Measurements from ENCODE around the gene ADAT3. TPM values are rescaled to one million over a fixed set of nuclear protein-coding genes. Genes with fewer than 3 reads are reported as not detected.

Gene ADAT3
- total RNA-seq: 10 to 100 TPM; 10.6 to 13.3 TPM

DNA sequence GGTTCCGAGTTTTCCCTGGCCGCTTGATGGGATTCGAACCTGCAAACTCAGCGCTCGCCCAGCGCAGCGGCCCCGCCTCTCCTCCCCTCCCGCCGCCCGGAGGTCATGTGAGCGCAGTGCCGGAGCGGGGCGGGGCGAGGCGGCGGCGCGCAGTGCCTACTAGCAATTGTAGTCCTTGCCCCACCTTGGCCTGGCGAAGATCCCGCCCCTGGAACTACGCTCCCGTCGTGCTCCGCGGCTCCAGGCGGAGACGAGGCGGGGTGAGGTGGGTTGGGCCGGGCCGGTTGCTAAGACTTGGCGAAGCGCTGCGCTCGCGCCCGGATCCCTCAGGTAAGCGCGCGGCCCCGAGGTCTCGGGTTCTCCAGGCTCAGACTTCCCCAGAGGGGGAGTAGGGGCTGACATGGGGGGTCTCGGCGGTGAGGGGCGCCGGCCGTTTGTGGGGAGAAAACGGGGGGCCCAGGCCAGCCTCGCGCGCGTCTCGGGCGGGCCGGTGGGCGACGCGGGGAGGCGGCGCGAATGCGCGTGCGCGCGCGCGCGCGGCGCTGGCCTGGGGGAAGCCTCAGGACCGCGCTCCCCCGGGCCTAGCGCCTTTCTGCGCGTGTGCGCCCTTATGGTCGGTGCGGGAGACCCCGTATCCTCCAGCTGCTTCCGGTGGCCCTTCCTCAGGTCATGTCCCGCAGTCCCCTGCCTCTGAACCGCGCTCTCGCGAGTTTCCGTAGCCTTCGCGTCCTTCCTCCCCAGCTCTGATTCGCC is at the start of gene ADAT3, which contains the start of gene SCAMP4:
Gene ADAT3, plus strand, starts transcription at position 290 of the 753 bp plus-strand sequence. CDS start 6,649 bp downstream, outside the sequence.
Gene SCAMP4, plus strand, starts transcription at position 290 of the 753 bp plus-strand sequence. CDS start 9,621 bp downstream, outside the sequence.
- Mint-ChIP-seq H3K27me3 (no peaks in the 10 kb centered on the region), H3K4me1 (peaks cover 52% of the 10 kb centered on the region), H3K9me3 (no peaks in the 10 kb centered on the region), H3K36me3 (ENCODE audit: low read depth) (peaks cover 7% of the 10 kb centered on the region), H3K4me3 (peak within 1 kb of the TSS; percentile 81), H3K27ac (peak within 1 kb of the TSS; percentile 88)
- ChIA-PET POLR2A (no interaction called here), CTCF (interaction anchor here (0.9 to 1.5 kb wide), 3 partner anchors 8 to 39 kb away, joined by 3 to 5 read pairs (median 4); no protein-coding TSS in a partner anchor)
- DNase-seq: peak; percentile 99

DNA sequence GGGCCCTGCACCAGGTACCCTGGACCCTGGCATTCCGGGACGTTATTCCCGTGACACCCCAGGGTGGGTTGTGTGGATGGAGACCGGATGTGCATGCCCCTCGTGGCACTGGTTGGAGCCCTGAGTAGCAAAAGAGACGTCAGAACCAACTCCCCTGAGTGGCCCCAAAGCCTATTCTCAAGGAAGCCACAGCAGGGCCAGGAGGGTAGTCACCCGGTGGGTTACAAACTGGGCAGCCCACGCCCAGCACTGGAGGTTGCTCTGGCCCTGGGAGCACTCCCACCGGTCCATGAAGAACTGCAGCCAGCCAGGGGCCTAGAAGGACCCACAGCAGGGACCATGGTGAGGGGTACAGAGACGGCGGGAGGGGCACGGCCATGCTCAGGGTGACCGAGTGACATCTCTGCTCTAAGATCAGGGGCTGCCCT is 49.4 kb upstream of the ADAT3 start:
- peak; percentile 44 for DNase-seq
- no peaks in the 10 kb centered on the region for H3K27me3 Mint-ChIP-seq
- ChIA-PET CTCF (interaction anchor here (1.4 kb wide), 1 partner anchor 29 kb away, joined by 4 read pairs; the partner anchor contains the start of gene ABHD17A), POLR2A (no interaction called here)
- peaks cover 65% of the 10 kb centered on the region for H3K4me1 Mint-ChIP-seq
- peak overlapping the region; percentile 96 for H3K27ac Mint-ChIP-seq
- H3K9me3 Mint-ChIP-seq: no peaks in the 10 kb centered on the region
- peak overlapping the region; percentile 79 for H3K4me3 Mint-ChIP-seq
- peaks cover 7% of the 10 kb centered on the region for H3K36me3 Mint-ChIP-seq (ENCODE audit: low read depth)

DNA sequence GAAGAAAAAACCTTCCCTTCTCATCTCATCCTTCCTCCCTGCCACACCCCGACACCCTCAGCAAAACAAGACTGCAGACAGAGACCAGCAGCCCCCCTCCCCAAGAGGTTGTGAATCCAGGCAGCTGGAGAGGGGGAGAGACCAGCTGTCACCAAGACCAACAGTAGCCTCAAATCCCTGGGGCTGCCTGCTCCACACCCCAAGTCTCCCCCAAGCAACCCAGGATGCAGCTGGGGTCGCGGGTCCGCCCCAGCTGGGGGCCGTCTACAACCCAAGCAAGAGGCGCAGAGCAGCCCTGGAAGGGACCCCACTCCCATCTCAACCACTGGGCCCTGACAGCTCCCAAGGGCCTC is 48.9 kb upstream of the ADAT3 start:
- ChIA-PET CTCF (interaction anchor here (1.2 to 2.2 kb wide), 3 partner anchors 18 to 30 kb away, joined by 3 to 7 read pairs (median 4); no protein-coding TSS in a partner anchor), POLR2A (no interaction called here)
- Mint-ChIP-seq H3K36me3 (ENCODE audit: low read depth) (peaks cover 4% of the 10 kb centered on the region), H3K4me1 (peaks cover 65% of the 10 kb centered on the region), H3K27ac (peak overlapping the region; percentile 96), H3K27me3 (no peaks in the 10 kb centered on the region), H3K9me3 (no peaks in the 10 kb centered on the region), H3K4me3 (peak overlapping the region; percentile 79)
- no peak for DNase-seq

DNA sequence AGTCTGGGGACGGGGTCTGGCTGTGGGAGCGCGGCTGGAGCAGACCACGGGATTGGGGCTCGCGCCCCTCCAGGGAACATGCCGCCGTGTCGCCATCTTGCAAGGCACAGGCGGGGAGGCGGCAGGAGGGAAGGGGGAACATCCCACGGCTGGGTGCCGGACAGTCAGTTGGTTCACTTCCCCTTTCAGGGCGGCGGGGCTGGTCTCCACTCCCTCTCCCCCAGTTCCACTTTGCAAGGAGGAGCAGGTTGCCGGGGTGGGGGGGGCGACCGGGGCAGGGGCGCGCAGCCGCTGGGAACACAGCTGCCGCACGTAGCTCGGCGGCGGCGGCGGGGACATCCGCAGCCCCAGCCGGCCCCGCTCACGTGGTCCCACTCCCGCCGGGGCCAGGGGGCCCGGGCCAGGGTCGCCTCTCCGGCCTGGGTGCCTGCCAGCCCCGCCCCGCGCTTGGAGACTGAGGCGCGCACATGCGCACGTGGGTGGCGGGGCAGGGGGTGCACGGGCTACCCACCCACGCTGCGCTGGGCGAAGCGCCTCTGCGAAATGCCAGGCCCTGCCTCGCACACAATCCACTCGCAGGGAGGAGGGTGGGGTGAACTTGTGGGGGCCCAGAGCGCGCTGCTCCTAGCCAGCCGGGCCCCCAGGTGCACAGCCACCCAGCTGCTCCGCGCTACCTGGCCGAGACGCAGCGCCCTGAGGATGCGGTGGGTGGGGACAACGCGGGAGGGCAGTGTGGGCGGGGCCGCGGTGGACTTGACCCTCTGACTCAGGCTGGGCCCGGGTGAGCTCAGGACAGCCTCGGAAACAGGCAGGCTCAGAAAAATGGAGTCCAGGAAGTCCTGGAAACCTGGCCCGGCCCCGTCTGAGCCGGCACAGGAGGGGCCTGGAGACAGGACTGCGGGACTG is 48.2 kb upstream of the ADAT3 start:
- H3K27ac Mint-ChIP-seq: peak overlapping the region; percentile 96
- POLR2A ChIA-PET: no interaction called here
- peaks cover 70% of the 10 kb centered on the region for H3K4me1 Mint-ChIP-seq

DNA sequence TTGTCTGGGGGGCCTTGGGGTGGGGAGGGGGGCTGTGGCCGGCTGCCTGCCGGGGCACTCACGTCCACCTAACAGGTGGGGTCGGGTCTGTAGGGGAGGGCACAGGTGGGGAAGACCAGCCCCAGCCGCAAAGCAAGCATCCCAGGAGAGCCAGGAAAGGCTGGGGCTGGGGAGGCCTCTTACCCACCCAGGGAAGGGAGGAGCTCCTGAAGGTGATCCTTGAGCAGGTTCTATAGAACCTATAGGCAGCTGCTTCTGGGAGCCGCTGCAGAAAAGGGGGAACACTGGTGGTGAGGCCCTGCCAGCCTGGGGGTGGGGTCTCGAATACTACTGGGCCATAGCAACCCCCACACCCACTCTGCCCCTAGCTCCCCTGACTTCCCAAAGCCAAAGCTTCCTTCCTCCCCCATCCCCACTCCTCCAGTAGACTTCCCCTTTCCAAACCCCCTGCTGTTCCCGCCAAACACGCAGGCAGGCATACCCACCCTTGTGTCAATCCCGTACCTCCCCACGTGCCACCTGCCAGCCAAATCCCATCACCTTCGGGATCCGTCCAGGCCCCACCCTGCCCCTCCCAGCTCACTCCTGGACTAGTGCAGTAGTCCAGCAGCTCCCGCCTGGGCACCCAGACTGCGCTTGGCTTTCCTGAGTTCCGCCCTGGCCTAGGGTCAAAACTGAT is 47.4 kb upstream of the ADAT3 start:
- ChIA-PET POLR2A (interaction anchor here (0.6 kb wide), 1 partner anchor 437 kb away, joined by 3 read pairs; no protein-coding TSS in a partner anchor), CTCF (interaction anchor here (1.1 to 2.2 kb wide), 5 partner anchors 19 to 195 kb away, joined by 3 to 7 read pairs (median 3); no protein-coding TSS in a partner anchor)
- H3K27me3 Mint-ChIP-seq: no peaks in the 10 kb centered on the region
- H3K27ac Mint-ChIP-seq: peak overlapping the region; percentile 83
- H3K4me3 Mint-ChIP-seq: peak overlapping the region; percentile 65
- peaks cover 4% of the 10 kb centered on the region for H3K36me3 Mint-ChIP-seq (ENCODE audit: low read depth)
- H3K4me1 Mint-ChIP-seq: peaks cover 68% of the 10 kb centered on the region
- DNase-seq: no peak
- no peaks in the 10 kb centered on the region for H3K9me3 Mint-ChIP-seq

More for the DNA sequence above, 48.2 kb upstream of the ADAT3 start:
- H3K4me3 Mint-ChIP-seq: peak overlapping the region; percentile 79
- H3K9me3 Mint-ChIP-seq: no peaks in the 10 kb centered on the region
- no peak for DNase-seq
- H3K36me3 Mint-ChIP-seq (ENCODE audit: low read depth): peaks cover 4% of the 10 kb centered on the region
- CTCF ChIA-PET: interaction anchor here (1.1 to 2.2 kb wide), 6 partner anchors 19 to 196 kb away, joined by 3 to 7 read pairs (median 4); no protein-coding TSS in a partner anchor
- no peaks in the 10 kb centered on the region for H3K27me3 Mint-ChIP-seq

DNA sequence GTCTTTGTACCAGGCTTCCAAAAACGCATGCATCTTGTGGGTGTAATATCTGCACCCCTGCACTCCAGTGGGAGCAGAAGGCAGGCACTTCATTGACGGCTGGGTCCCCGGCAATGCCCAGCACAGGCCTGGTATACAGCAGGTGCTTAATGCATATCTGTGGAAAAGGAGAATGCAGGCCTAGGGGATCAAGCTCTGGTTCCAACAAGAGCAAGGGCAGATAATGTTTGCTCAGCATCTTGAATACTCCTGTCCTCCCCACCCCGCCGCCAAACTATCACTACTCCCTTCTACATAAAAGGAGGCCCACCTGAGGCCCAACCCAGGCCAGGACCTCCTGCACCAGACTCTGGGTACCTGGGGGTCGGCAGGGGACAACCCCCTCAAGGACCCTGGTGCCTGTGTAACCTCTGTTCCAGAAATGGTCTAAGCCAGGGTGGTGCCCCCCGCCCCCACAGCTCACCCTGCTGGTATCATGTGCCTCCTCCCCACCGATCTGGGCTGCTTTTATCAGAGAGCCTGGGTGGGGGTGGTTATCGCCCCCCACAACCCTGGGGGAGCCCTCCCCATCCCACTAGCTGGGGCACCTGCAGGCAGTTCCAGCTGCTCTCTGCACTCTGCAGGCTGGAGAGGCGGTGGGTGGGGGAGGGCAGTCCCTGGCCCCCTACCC is 46.7 kb upstream of the ADAT3 start:
- ChIA-PET POLR2A (interaction anchor here (0.6 kb wide), 1 partner anchor 438 kb away, joined by 3 read pairs; no protein-coding TSS in a partner anchor), CTCF (interaction anchor here (0.8 to 2.2 kb wide), 4 partner anchors 18 to 194 kb away, joined by 3 to 7 read pairs (median 4); no protein-coding TSS in a partner anchor)
- H3K27me3 Mint-ChIP-seq: no peaks in the 10 kb centered on the region
- H3K4me3 Mint-ChIP-seq: peak overlapping the region; percentile 47
- peaks cover 61% of the 10 kb centered on the region for H3K4me1 Mint-ChIP-seq
- no peaks in the 10 kb centered on the region for H3K36me3 Mint-ChIP-seq (ENCODE audit: low read depth)
- no peak for DNase-seq
- no peaks in the 10 kb centered on the region for H3K9me3 Mint-ChIP-seq
- H3K27ac Mint-ChIP-seq: peak overlapping the region; percentile 57

DNA sequence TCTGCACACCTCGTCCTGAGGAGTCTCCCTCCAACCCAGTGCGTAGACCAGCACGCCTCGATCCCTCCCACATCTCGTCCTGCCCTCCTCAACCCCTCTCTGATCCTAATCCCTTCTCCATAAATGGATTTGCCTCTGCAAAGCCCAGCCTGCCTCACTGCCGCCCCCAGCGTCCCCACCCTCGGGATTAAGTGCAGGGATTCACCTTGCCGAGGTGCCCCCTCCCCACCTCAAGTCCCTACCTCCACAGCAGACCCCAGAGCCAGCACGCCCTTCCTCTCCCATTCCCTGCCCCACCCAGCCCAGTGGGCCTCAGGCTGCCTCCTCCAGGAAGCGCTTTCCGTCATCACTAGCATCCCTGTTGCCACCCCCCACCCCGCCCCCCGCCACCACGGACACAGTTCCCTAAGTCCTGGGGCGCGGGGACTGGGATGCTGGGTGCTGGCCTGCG is 45.8 kb upstream of the ADAT3 start:
- Mint-ChIP-seq H3K9me3 (no peaks in the 10 kb centered on the region), H3K36me3 (ENCODE audit: low read depth) (no peaks in the 10 kb centered on the region), H3K27me3 (no peaks in the 10 kb centered on the region), H3K4me1 (peaks cover 58% of the 10 kb centered on the region), H3K4me3 (no peak overlapping the region), H3K27ac (peak overlapping the region; percentile 69)
- ChIA-PET CTCF (no interaction called here), POLR2A (no interaction called here)
- DNase-seq: no peak

GRCh38 chr19:1860042-1860775 is 45.0 kb upstream of the ADAT3 start:
- no peaks in the 10 kb centered on the region for H3K27me3 Mint-ChIP-seq
- ChIA-PET CTCF (interaction anchor here (0.5 to 0.6 kb wide), 3 partner anchors 15 to 273 kb away, joined by 3 to 4 read pairs (median 4); no protein-coding TSS in a partner anchor), POLR2A (no interaction called here)
- H3K27ac Mint-ChIP-seq: no peak overlapping the region
- peak; percentile 70 for DNase-seq
- H3K4me1 Mint-ChIP-seq: peaks cover 50% of the 10 kb centered on the region
- no peaks in the 10 kb centered on the region for H3K9me3 Mint-ChIP-seq
- H3K4me3 Mint-ChIP-seq: no peak overlapping the region
- H3K36me3 Mint-ChIP-seq (ENCODE audit: low read depth): no peaks in the 10 kb centered on the region

DNA sequence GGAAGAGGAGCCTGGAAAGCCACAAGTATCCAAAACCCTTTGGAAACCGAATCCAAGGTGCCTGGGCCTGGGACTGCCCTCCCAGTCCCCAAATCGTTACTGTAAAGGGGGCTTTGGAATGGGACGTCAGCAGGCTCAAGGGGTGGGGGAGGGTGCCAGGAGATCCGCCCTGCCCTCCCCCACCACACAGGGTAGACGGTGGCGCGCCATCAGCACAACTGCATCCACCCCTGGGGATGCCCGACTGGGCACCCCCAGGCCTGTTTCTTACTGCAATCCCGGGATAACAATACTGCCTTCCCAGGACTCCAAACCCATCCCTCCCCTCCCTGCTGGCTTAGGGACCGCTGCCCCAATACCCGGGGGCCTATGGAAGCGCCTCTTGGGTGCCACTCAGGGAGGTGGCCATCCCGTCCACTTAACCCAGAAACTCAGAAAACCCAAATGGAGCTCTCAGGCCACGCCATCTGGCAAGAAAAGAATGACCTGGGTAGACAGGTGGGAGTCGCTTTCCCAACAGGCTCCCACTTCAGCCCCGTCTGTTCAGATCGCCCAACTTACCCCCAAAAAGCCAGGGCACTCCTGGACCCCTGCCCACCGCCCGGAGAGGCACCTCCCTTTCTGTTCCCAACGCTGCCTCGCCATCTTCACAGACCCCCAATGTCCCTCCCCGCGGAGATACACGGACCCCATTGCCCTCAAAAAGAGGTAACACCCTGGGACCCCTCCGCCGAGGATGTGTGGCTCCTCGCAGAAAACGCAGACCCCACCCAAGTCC is 44.2 kb upstream of the ADAT3 start:
- no peaks in the 10 kb centered on the region for H3K9me3 Mint-ChIP-seq
- H3K36me3 Mint-ChIP-seq (ENCODE audit: low read depth): no peaks in the 10 kb centered on the region
- POLR2A ChIA-PET: no interaction called here
- CTCF ChIA-PET: interaction anchor here (0.5 to 0.6 kb wide), 2 partner anchors 23 to 274 kb away, joined by 3 to 4 read pairs; no protein-coding TSS in a partner anchor
- no peak for DNase-seq
- no peak overlapping the region for H3K27ac Mint-ChIP-seq
- no peaks in the 10 kb centered on the region for H3K27me3 Mint-ChIP-seq
- H3K4me1 Mint-ChIP-seq: peaks cover 54% of the 10 kb centered on the region
- peak overlapping the region; percentile 94 for H3K4me3 Mint-ChIP-seq

DNA sequence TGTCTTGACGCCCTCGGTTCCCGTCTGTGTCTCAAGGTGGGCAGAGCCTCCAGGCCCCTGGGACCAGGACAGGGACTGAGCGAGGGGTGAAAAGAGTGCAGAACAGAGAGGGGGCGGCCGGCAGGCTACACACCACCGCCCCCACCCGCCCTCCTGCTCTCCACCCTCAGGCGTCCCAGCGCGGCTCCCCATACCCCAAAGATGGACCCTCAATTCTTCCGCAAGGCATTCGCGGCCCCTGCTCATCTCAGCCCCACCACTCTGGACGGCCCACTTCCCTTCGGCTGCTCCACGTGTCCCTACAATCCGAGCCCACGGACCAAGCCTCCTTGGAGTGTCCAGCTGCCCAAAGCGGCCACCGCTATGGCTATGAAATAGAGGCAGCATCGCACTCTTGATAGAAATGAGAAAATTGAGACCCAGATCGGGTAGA is 43.6 kb upstream of the ADAT3 start:
- Mint-ChIP-seq H3K36me3 (ENCODE audit: low read depth) (no peaks in the 10 kb centered on the region), H3K27ac (peak overlapping the region; percentile 72), H3K9me3 (no peaks in the 10 kb centered on the region), H3K4me1 (peaks cover 49% of the 10 kb centered on the region), H3K4me3 (peak overlapping the region; percentile 94), H3K27me3 (no peaks in the 10 kb centered on the region)
- CTCF ChIA-PET: no interaction called here
- POLR2A ChIA-PET: no interaction called here
- DNase-seq: no peak

- CTCF ChIA-PET: no interaction called here
- POLR2A ChIA-PET: no interaction called here
Observed at GRCh38 chr19:1862068-1862423, 43.2 kb upstream of the ADAT3 start.

More at GRCh38 chr19:1862068-1862423, 43.2 kb upstream of the ADAT3 start:
- Mint-ChIP-seq H3K4me1 (peaks cover 52% of the 10 kb centered on the region), H3K9me3 (no peaks in the 10 kb centered on the region), H3K4me3 (peak overlapping the region; percentile 94), H3K27ac (peak overlapping the region; percentile 95), H3K36me3 (ENCODE audit: low read depth) (no peaks in the 10 kb centered on the region), H3K27me3 (no peaks in the 10 kb centered on the region)
- no peak for DNase-seq
